Bronchial epithelial cell (primary cell): ENCODE data around the gene ZFHX3. TPM values are rescaled to one million over a fixed set of nuclear protein-coding genes. Genes with fewer than 3 reads are reported as not detected.

Experiments
- DNase-seq: peaks from one replicate; pipeline ENCODE4 v3.0.0-alpha.2; 2010; ENCODE audit warnings: low read depth
- FAIRE-seq: peaks from 2 replicates; lab custom pipeline; 2011; peaks lifted over from hg19 to GRCh38; lab: Jason Lieb, UNC
- H3K27me3 ChIP-seq: 2 replicates; pipeline ENCODE4 v1.5.1; 2011; ENCODE audit warnings: low read length; ENCODE audit not compliant: control insufficient read depth, insufficient read depth
- H3K36me3 ChIP-seq: 2 replicates; pipeline ENCODE4 v1.5.1; 2011; ENCODE audit warnings: low read length; ENCODE audit not compliant: control insufficient read depth, insufficient read depth
- H3K4me3 ChIP-seq: 2 replicates; pipeline ENCODE4 v1.5.1; 2011; ENCODE audit warnings: mild to moderate bottlenecking, low read depth, low read length, control low read depth
- total RNA-seq: library from RNA; depleted of rRNA; stranded (reverse); fragments of >200 nt; gene quantifications from 2 replicates; pipeline ENCODE4 v1.2.1, GENCODE V29; 2014
- TF ChIP-seq, protein P1 (sequence below): IDR thresholded peaks from 2 replicates; pipeline ENCODE4 v1.5.1; 2011; ENCODE audit warnings: mild to moderate bottlenecking, moderate library complexity, low read length, control low read depth, inconsistent platforms; ENCODE audit not compliant: insufficient read depth, severe bottlenecking

The ZFHX3 gene
- total RNA-seq, 1 donor from 2014 or later = 3.9 TPM

DNA sequence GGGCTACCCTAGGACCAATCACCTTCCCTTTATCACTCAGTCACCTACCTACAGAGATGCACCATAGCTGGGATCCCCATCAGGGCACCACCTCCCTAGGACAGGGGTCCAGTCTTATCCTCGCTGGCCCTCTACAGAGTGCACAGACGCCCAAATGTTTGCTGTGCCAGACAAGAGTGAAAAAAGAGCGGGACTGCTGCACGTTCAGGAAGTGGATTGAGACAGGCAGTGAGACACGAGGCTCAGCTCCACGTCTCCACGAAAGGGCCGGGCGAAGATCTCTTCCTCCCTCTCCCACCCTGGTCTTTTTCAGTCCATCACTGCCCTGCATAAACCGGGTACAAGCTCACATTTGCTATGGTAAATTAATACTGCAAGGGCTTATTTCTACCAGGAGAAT lies 95.5 kb downstream of the ZFHX3 start:
- peaks cover 5% of the 10 kb centered on the region for H3K36me3 ChIP-seq
- no peaks in the 10 kb centered on the region for H3K27me3 ChIP-seq
- TF ChIP-seq, protein P1, sequence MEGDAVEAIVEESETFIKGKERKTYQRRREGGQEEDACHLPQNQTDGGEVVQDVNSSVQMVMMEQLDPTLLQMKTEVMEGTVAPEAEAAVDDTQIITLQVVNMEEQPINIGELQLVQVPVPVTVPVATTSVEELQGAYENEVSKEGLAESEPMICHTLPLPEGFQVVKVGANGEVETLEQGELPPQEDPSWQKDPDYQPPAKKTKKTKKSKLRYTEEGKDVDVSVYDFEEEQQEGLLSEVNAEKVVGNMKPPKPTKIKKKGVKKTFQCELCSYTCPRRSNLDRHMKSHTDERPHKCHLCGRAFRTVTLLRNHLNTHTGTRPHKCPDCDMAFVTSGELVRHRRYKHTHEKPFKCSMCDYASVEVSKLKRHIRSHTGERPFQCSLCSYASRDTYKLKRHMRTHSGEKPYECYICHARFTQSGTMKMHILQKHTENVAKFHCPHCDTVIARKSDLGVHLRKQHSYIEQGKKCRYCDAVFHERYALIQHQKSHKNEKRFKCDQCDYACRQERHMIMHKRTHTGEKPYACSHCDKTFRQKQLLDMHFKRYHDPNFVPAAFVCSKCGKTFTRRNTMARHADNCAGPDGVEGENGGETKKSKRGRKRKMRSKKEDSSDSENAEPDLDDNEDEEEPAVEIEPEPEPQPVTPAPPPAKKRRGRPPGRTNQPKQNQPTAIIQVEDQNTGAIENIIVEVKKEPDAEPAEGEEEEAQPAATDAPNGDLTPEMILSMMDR = no peak
- DNase-seq (no peak), FAIRE-seq (no peak)
- H3K4me3 ChIP-seq = no peak overlapping the region

DNA sequence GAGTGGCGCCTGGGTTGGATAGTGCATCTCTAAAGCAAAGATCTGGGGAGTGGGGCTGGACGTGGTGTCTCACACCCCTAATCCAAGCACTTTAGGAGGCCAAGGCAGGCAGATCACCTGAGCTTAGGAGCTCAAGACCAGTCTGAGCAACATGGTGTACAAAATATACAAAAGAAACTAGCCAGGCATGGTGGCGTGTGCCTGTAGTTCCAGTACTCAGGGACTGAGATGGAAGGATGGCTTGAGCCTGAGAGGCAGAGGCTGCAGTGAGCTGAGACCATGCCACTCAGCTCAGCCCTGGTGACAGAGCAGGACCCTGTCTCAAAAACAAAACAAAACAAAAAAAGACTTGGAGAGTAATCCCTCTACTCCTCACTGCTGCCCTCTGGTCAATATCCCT lies 96.0 kb downstream of the ZFHX3 start:
- Histone ChIP-seq H3K4me3 (no peak overlapping the region), H3K36me3 (peaks cover 5% of the 10 kb centered on the region), H3K27me3 (no peaks in the 10 kb centered on the region)
- TF ChIP-seq, protein P1 = no peak
- DNase-seq (no peak), FAIRE-seq (no peak)

DNA sequence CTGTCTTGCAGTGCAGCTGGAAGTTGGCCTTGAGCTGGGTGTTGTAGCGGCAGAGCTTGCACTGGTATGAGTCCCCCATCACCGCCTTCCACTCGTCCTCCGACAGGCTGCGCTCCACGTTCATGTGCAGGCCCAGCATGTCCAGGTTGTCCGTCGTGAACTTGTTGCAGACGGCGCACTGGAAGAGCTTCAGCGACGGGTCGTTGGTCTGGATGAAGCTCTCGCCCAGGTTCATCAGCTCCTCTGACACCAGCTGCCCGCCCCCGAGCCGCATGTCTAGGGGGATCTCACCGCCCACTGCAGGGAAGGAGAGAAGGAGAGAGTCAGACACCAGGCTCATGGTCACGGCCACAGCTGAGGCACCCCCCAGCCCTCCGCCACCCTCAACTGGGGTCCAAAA lies 97.3 kb downstream of the ZFHX3 start:
- TF ChIP-seq, protein P1 = no peak
- H3K27me3 ChIP-seq = no peaks in the 10 kb centered on the region
- H3K4me3 ChIP-seq = no peak overlapping the region
- H3K36me3 ChIP-seq = peaks cover 5% of the 10 kb centered on the region
- FAIRE-seq = no peak
- no peak for DNase-seq

DNA sequence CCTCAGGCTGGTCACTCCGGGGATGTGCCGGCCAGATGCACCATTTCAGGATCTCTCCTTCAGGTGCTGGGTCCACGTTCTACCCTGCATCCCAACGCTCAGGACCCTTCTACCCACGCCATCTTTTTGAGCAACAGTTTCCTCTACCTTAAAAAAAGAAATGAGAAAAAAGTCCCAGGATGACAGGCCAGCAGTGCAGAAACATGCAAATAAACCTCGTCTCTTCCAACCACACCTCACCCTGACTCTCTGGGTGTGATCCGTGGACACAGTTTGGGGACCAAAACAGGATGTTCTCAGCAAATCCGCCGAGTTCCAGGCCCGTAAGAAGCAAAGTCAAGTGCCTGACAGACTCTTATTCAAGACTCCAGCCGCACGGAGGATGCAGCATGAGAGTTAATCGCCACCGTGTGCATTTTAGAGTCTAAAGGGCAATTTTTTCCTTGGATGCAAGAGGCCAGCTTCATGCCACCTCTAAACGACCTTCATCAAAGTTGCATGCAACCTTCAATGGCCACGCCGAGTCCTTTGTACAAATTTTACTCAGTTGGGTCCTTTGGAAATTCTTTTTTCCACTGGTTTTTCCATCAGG lies 99.6 kb downstream of the ZFHX3 start:
- peaks cover 5% of the 10 kb centered on the region for H3K36me3 ChIP-seq
- H3K27me3 ChIP-seq = no peaks in the 10 kb centered on the region
- no peak for FAIRE-seq
- TF ChIP-seq, protein P1 = no peak
- H3K4me3 ChIP-seq = no peak overlapping the region
- DNase-seq = no peak

DNA sequence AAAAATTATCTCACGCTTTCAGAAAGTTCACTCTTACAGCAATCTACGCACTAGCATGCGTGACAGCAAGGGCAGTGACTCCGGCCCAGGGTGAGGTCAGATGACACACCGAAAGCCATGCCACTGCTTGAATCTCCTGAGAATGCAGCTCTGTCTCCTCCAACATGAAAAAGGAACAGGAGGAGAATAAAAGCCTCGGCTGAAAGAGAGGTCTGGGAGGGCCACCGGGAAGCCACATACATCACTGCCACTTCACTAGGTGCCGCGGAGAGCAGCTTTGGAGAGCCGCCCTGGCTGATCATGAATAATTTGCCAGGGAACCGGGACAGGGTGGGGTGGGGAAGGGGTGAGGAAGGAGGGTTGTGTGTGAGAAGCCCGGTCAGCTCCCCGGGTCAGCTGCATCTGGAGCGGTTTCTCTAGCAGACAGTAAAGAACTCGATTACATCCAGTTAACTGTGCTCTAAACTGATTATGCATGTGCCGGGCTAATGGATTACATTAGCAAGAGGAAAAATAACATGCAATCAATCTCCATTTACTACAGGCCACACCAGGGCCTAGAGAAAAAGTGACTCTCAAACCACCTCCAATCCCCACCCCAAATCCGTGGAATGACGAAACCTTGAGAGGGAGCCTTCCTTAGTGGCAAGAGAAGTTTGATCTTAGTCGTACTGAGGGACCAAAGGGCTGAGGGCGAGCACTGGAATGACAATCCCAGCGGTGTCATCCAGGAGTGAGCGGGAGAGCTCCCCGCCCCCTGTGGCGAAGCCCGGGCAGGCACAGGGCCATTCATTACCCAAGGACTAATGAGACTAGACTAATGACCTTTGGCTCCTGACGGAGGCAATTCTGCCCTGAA lies 100.3 kb downstream of the ZFHX3 start:
- no peaks in the 10 kb centered on the region for H3K27me3 ChIP-seq
- DNase-seq (no peak), FAIRE-seq (no peak)
- TF ChIP-seq, protein P1 = no peak
- peaks cover 5% of the 10 kb centered on the region for H3K36me3 ChIP-seq
- no peak overlapping the region for H3K4me3 ChIP-seq
